GM23338 (cell line): ENCODE measurements around the gene NAPB.

Experiments
- CREB1 ChIP-seq: fragments of 250-450 bp; sonication (Bioruptor Pico); IDR thresholded peaks from 2 replicates; pipeline ENCODE4 v1.5.0; 2020; ENCODE audit warnings: low read depth, mild to moderate bottlenecking, moderate library complexity
- CTCF ChIP-seq, 2 experiments: fragments of 200-600 bp in 1 of 2; sonication (generic) in 1 of 2; conservative IDR thresholded peaks; 2 replicates each; pipeline versions ENCODE4 v1.5.1 to v1.6.1; 2016 to 2017; ENCODE audit warnings: antibody characterized with exemption in 2 of 2, low read depth in 2 of 2, mild to moderate bottlenecking in 2 of 2, moderate library complexity in 1 of 2
- EZH2 ChIP-seq: fragments of 200-600 bp; sonication (generic); IDR thresholded peaks from one replicate; pipeline ENCODE4 v1.8.0; 2017; ENCODE audit warnings: antibody characterized with exemption, mild to moderate bottlenecking, low read depth; ENCODE audit not compliant: unreplicated experiment
- EZH2phosphoT487 ChIP-seq: fragments of 200-600 bp; sonication (generic); IDR thresholded peaks from one replicate; pipeline ENCODE4 v1.8.1; 2018; ENCODE audit warnings: antibody characterized with exemption; ENCODE audit not compliant: unreplicated experiment
- REST ChIP-seq: IDR thresholded peaks from one replicate; pipeline ENCODE4 v1.6.1; 2018; ENCODE audit warnings: antibody characterized with exemption; ENCODE audit not compliant: unreplicated experiment
- ZNF114 ChIP-seq: fragments of 250-450 bp; sonication (Bioruptor Pico); IDR thresholded peaks from 2 replicates; pipeline ENCODE4 v1.5.0; 2020; ENCODE audit warnings: mild to moderate bottlenecking, moderate library complexity

GRCh38 chr20:23327617-23328333, 93.5 kb downstream of the NAPB start:
- TF ChIP-seq EZH2, result no peak
- TF ChIP-seq ZNF114 (CRISPR knock-in tag), result no peak
- TF ChIP-seq CREB1 (CRISPR knock-in tag), result no peak
- no peak for TF ChIP-seq REST
- TF ChIP-seq CTCF (conservative IDR thresholded peaks at IDR 0.05; ENCODE audit: low read depth in 2 of 2), result no peak
- TF ChIP-seq EZH2phosphoT487, result no peak
